ENCODE measurements around the gene TUBB2B. TPM values are rescaled to one million over a fixed set of nuclear protein-coding genes. Genes with fewer than 3 reads are reported as not detected.

TUBB2B gene
- total RNA-seq, 4 donors from 2014 or later = 9.2 to 19.3 (median 13.2) TPM

DNA sequence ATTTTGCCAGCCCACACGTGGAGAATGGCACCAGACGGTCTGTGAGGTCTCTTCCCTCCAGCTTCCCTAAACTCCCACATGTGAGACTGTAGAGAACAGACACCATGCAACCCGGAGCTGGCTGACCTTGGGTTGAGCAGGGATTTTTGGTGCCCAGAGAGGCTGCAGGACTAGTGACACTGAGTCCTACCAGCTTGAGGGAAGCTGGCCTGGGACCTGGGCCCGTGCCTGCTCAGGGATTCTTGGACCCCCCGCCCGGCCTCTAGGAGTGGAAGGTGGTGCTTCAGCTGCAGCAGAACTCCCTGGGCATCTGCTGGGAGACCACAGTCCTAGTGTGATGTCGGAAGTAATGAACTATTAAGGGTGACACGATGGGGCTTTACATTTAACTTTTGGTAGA, 34.5 kb upstream of the TUBB2B start:
- WGBS = 64% methylated on average over 8 of the region's 8 CpGs
- Histone ChIP-seq H3K36me3 (peaks cover 10% of the 10 kb centered on the region), H3K9me3 (no peaks in the 10 kb centered on the region), H3K4me3 (no peak overlapping the region), H3K27me3 (no peaks in the 10 kb centered on the region), H3K4me1 (peaks cover 42% of the 10 kb centered on the region), H3K27ac (no peak overlapping the region)
- DNase-seq (ENCODE audit: low spot score in 2 of 2) = no peak
- no peak for TF ChIP-seq POLR2AphosphoS5 (IDR thresholded peaks at IDR 0.05)
- no peak for TF ChIP-seq EP300 (IDR thresholded peaks at IDR 0.05)
- TF ChIP-seq POLR2A (IDR thresholded peaks at IDR 0.05) = no peak
- TF ChIP-seq, protein P1, sequence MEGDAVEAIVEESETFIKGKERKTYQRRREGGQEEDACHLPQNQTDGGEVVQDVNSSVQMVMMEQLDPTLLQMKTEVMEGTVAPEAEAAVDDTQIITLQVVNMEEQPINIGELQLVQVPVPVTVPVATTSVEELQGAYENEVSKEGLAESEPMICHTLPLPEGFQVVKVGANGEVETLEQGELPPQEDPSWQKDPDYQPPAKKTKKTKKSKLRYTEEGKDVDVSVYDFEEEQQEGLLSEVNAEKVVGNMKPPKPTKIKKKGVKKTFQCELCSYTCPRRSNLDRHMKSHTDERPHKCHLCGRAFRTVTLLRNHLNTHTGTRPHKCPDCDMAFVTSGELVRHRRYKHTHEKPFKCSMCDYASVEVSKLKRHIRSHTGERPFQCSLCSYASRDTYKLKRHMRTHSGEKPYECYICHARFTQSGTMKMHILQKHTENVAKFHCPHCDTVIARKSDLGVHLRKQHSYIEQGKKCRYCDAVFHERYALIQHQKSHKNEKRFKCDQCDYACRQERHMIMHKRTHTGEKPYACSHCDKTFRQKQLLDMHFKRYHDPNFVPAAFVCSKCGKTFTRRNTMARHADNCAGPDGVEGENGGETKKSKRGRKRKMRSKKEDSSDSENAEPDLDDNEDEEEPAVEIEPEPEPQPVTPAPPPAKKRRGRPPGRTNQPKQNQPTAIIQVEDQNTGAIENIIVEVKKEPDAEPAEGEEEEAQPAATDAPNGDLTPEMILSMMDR (IDR thresholded peaks at IDR 0.05) = no peak

GRCh38 chr6:3261518-3261820, 34.0 kb upstream of the TUBB2B start:
- 62% methylated on average over 6 of the region's 6 CpGs for WGBS
- Histone ChIP-seq H3K4me1 (peaks cover 42% of the 10 kb centered on the region), H3K27me3 (no peaks in the 10 kb centered on the region), H3K27ac (no peak overlapping the region), H3K36me3 (peaks cover 10% of the 10 kb centered on the region), H3K9me3 (no peaks in the 10 kb centered on the region), H3K4me3 (no peak overlapping the region)
- no peak for TF ChIP-seq POLR2A (IDR thresholded peaks at IDR 0.05)
- TF ChIP-seq, protein P1 (IDR thresholded peaks at IDR 0.05) = no peak
- no peak for TF ChIP-seq POLR2AphosphoS5 (IDR thresholded peaks at IDR 0.05)
- no peak for TF ChIP-seq EP300 (IDR thresholded peaks at IDR 0.05)
- DNase-seq (ENCODE audit: low spot score in 2 of 2) = no peak

DNA sequence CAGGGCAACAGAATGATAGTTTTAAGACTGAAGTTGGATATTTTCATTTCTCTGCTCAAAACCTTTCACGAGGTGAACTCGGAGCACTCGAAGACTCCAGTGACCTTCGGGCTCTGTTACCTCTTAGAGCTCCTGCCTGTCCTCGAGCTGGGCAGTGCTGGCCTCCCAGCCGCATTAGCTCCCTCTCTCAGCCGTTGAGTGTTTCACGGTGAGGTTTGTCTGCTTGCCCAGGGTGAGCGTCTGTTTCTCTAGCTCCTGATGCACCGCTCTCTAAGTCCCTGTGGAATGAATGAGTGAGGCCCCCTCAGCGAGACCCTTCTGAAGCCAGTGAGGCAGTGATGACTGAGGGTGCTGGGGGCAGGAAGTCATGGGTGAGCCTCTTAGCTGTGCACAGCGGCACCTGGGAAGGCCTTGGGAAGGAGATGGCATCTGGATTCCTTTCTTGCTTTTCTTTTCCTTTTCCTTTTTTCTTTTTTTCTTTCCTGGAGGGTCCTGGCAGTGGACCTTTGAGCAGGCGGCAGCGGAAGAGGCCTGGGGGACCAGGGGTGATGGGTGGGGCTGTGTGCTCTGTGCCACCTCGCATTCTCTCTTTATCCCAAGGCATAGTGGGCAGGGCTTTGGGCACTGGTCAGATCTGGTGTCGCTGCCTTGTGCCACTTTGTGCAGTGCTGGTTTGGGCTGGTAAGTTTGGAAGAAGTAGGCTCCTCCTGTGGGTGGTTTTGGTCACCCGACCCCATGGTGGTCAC, 33.5 kb upstream of the TUBB2B start:
- Histone ChIP-seq H3K36me3 (peaks cover 10% of the 10 kb centered on the region), H3K4me1 (peaks cover 42% of the 10 kb centered on the region), H3K4me3 (peak overlapping the region; percentile 1), H3K27ac (no peak overlapping the region), H3K9me3 (no peaks in the 10 kb centered on the region), H3K27me3 (no peaks in the 10 kb centered on the region)
- WGBS = 71% methylated on average over 17 of the region's 17 CpGs
- TF ChIP-seq POLR2AphosphoS5 (IDR thresholded peaks at IDR 0.05) = no peak
- no peak for TF ChIP-seq POLR2A (IDR thresholded peaks at IDR 0.05)
- TF ChIP-seq, protein P1 (IDR thresholded peaks at IDR 0.05) = no peak
- no peak for TF ChIP-seq EP300 (IDR thresholded peaks at IDR 0.05)
- DNase-seq (ENCODE audit: low spot score in 2 of 2) = peak in 1 of 2 donors; percentile 38

DNA sequence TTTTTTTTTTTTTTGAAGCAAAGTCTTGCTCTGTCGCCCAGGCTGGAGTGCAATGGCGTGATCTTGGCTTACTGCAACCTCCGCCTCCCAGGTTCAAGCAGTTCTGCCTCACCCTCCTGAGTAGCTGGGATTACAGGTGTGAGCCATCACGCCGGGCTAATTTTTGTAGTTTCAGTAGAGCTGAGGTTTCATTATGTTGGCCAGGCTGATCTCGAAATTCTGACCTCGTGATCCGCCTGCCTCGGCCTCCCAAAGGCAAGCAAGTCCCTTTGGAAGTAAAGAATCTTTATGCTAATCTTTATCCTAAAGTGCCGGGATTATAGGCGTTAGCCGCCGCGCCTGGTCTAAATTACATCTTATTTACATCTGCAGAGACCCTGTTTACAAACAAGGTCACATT, 32.8 kb upstream of the TUBB2B start:
- Histone ChIP-seq H3K27ac (no peak overlapping the region), H3K4me3 (peak overlapping the region; percentile 96), H3K9me3 (no peaks in the 10 kb centered on the region), H3K4me1 (peaks cover 42% of the 10 kb centered on the region), H3K27me3 (no peaks in the 10 kb centered on the region), H3K36me3 (peaks cover 10% of the 10 kb centered on the region)
- TF ChIP-seq POLR2A (IDR thresholded peaks at IDR 0.05) (no peak), POLR2AphosphoS5 (IDR thresholded peaks at IDR 0.05) (no peak), EP300 (IDR thresholded peaks at IDR 0.05) (no peak)
- TF ChIP-seq, protein P1 (IDR thresholded peaks at IDR 0.05) = no peak
- 74% methylated on average over 14 of the region's 14 CpGs for WGBS
- peak in 1 of 2 donors; percentile 49 for DNase-seq (ENCODE audit: low spot score in 2 of 2)

DNA sequence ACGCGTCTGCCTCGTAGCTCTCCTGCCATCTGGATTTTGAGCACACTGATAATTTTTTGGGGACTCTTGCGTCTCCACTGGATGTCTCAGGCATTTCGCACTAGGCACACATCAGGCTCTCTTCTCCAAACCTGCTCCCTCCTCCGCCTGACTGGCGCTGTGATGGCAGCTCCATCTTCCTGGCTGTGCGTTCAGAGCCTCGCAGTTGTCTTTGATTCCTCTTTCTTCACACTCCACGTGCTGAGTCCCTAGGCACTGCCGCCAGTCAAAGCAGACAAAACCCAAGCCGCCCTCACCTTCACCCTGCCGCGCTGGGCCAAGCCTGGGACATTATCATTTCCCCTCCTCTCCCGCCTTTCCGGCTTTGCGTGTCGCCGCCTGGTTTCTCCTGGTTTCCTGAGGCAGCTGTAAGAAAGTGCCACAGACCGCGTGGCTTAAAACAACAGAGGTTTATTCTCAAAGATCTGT, 32.1 kb upstream of the TUBB2B start:
- under 1% methylated on average over 17 of the region's 21 CpGs for WGBS

More for the DNA sequence above, 32.1 kb upstream of the TUBB2B start:
- H3K4me3 ChIP-seq = peak overlapping the region; percentile 96
- TF ChIP-seq POLR2AphosphoS5 (IDR thresholded peaks at IDR 0.05) = no peak
- no peak for TF ChIP-seq POLR2A (IDR thresholded peaks at IDR 0.05)
- TF ChIP-seq, protein P1 (IDR thresholded peaks at IDR 0.05) = peak in 1 of 2 donors; percentile 1
- no peak for TF ChIP-seq EP300 (IDR thresholded peaks at IDR 0.05)
- no peaks in the 10 kb centered on the region for H3K27me3 ChIP-seq
- no peaks in the 10 kb centered on the region for H3K9me3 ChIP-seq
- peaks cover 42% of the 10 kb centered on the region for H3K4me1 ChIP-seq
- no peak for DNase-seq (ENCODE audit: low spot score in 2 of 2)
- H3K36me3 ChIP-seq = peaks cover 10% of the 10 kb centered on the region
- H3K27ac ChIP-seq = peak overlapping the region; percentile 82

Data from suprapubic skin (tissue), 4 donors.